Retinal pigment epithelial cell (primary cell): ENCODE results near the gene CHTOP.
A peak's percentile ranks its signal among the peaks of the same experiment; 100 is the strongest.

Source experiments
- DNase-seq: peaks from one replicate; pipeline ENCODE4 v3.0.0-alpha.2; 2010; ENCODE audit warnings: low read depth
- H3K4me3 ChIP-seq: 2 replicates; pipeline ENCODE4 v1.5.1; 2011; ENCODE audit warnings: mild to moderate bottlenecking, low read length, control low read depth, moderate library complexity
- TF ChIP-seq, protein P1 (sequence below): conservative IDR thresholded peaks from 2 replicates; pipeline ENCODE4 v1.5.1; 2011; ENCODE audit warnings: low read depth, low read length, control low read depth, inconsistent platforms

Gene CHTOP

DNA sequence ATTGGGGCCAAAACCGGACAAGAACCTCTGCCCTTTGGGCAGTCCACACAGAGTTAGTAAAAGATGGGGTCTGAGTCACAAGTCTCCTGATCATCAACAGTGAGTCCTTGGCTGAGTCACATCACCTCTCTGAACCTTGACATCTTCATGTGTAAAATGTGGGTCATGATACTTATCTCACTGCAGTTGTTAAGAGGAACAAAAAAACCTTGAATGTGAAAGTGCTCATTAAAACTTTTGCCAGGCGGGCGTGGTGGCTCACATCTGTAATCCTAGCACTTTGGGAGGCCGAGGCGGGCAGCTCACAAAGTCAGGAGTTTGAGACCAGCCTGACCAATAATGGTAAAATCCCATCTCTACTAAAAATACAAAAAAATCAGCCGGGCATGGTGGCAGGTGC, 36.7 kb upstream of the CHTOP start:
- TF ChIP-seq, protein P1, sequence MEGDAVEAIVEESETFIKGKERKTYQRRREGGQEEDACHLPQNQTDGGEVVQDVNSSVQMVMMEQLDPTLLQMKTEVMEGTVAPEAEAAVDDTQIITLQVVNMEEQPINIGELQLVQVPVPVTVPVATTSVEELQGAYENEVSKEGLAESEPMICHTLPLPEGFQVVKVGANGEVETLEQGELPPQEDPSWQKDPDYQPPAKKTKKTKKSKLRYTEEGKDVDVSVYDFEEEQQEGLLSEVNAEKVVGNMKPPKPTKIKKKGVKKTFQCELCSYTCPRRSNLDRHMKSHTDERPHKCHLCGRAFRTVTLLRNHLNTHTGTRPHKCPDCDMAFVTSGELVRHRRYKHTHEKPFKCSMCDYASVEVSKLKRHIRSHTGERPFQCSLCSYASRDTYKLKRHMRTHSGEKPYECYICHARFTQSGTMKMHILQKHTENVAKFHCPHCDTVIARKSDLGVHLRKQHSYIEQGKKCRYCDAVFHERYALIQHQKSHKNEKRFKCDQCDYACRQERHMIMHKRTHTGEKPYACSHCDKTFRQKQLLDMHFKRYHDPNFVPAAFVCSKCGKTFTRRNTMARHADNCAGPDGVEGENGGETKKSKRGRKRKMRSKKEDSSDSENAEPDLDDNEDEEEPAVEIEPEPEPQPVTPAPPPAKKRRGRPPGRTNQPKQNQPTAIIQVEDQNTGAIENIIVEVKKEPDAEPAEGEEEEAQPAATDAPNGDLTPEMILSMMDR, result no peak
- no peak overlapping the region for H3K4me3 ChIP-seq
- DNase-seq, result no peak

DNA sequence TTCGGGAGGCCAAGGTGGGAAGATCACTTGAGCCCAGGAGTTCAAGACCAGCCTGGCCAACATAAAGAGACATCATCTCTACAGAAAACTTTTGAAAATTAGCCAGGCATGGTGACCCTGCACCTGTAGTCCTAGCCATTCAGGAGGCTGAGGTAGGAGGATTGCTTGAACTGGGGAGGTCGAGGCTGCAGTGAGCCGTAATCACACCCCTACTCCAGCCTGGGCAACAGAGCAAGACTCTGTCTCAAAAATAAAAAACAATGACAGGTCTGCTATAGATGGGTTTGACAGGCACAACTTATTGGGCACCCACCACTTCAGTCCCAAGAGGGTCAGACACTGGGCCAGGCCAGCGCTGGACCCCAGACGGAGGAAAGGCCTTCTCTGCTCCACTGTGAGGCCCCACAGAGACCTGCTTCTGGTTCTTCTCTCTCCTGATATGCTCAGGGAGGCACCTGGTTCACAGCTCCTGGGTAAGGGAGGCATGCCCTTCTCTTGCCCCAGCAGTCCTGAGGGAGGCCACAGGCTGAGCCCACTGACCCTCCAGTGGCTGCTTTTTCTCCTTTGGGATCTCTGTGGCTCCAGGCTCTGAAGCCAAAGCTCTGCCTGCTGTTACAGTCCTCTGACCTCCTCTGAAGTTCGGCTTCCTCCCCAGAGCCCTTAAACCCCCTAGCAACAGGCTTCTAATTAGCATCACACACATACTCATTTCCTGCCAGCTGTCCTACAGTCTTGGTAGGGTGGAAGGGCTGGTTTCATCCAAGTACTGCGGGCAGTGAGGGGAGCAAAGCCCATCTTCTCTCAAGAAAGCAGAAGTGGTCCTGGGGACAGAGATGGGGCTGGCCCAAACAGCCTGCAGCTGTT, 35.3 kb upstream of the CHTOP start:
- TF ChIP-seq, protein P1, result no peak
- H3K4me3 ChIP-seq, result no peak overlapping the region
- no peak for DNase-seq

DNA sequence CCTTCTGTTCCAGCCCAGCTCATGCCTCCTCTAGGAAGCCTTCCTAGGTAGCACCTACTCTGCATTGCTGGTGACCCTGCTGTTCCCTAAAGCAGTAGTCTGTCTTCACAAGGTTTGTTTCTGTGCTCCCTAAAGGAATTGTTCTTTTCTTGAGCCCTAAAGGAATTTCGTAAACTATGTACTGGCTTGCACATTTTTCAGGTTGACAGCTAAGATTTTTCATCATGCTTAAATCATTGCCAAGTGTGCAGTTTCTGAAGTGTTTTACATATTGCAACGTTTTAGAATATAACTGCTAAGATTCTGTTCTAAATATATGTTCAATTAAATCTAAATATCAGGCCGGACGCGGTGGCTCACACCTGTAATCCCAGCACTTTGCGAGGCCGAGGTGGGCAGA, 34.0 kb upstream of the CHTOP start:
- no peak overlapping the region for H3K4me3 ChIP-seq
- DNase-seq, result no peak
- TF ChIP-seq, protein P1, result no peak

DNA sequence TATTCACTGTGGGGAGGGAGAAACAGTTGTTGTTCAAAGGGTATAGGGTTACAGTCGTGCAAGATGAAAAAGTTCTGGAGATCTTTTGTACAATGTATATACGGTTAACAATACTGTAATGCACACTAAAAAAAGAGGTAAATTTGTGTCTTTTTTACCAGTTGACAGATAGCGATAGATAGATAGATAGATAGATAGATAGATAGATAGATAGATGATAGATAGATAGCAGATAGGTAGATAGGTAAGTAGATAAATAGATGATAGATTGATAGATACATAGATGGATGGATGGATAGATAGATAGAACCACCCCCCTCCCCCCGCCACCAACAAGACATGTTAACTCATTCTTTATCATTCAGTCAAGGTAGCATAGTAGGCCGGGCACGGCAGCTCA, 31.1 kb upstream of the CHTOP start:
- TF ChIP-seq, protein P1, result no peak

DNA sequence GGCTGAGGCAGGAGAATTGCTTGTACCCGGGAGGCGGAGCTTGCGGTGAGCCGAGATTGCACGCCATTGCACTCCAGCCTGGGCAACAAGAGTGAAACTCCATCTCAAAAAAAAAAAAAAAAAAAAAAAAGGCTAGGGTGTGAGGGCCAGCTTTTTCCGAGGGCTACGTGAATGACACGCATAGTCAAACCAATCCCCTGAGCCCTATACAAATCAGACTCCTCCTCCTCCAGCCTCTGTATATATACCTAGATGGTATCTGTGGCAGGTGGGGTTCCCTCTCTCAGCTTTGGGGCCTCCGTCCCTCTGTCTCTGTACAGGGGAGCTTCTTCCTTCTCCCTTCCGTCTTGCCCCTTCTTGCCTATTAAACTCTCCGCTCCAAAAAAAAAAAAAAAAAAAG, 27.7 kb upstream of the CHTOP start:
- TF ChIP-seq, protein P1, result no peak
- DNase-seq, result no peak
- H3K4me3 ChIP-seq, result no peak overlapping the region

More for the DNA sequence above, 31.1 kb upstream of the CHTOP start:
- no peak for DNase-seq
- no peak overlapping the region for H3K4me3 ChIP-seq

DNA sequence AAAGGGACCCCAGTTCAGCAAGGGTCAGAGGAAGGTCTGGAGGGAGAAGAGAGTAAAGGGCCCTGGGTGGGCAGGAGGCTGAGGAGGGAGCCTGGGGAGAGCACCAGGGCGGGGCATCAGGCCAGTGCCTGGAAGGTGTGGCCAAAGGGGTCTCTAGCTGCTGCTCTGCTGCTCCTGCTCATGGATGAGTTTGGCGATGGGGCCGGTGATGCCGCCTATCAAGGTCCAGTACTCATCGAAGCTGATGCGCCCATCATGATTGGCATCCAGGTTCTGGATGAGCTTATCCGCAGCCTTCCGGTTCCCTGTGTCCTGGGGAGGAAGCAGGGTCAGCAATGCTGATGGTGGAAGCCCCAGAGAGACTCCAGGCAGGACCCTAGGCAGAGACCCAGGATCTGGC, 26.5 kb upstream of the CHTOP start:
- TF ChIP-seq, protein P1, result no peak
- DNase-seq, result no peak
- no peak overlapping the region for H3K4me3 ChIP-seq

DNA sequence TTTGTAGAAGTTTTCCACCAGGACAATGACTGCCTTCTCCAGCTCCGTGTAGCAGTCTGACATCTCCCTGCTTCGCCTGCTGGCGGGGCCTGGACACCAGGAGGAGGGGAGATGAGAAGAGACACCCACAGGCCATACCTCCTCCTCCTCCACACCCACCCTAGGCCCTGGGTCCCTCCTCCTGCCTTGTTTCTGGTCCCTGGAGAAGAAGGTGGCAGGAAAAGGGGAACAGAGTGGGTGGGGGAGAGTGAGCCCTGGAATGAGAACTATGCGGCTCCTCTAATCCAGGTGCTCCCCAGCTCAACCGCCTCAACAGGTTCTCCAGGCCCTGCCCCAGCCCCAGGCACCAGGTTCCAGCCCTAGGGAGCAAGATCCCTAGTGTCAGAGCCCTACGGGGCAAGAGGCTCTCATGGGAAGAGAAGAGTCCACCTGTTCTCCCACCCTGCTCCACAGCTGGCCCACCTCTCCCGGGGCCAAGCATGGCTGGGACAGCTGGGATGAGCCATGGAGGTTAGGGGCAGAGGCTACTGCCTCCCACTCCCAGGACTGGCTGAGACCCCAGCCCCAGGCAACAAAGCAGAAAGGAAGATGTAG, 25.7 kb upstream of the CHTOP start:
- peak overlapping the region; percentile 48 for H3K4me3 ChIP-seq
- no peak for DNase-seq
- TF ChIP-seq, protein P1, result no peak
